Measurements from ENCODE around the gene SGK1. TPM values are rescaled to one million over a fixed set of nuclear protein-coding genes. Genes with fewer than 3 reads are reported as not detected.

The SGK1 gene
- total and polyA plus RNA-seq, 10 of the 15 experiments (the other 5 are each of a cell fraction or from before 2014, with no cell fraction given): 0.62 to 5.1 (median 2.9) TPM

DNA sequence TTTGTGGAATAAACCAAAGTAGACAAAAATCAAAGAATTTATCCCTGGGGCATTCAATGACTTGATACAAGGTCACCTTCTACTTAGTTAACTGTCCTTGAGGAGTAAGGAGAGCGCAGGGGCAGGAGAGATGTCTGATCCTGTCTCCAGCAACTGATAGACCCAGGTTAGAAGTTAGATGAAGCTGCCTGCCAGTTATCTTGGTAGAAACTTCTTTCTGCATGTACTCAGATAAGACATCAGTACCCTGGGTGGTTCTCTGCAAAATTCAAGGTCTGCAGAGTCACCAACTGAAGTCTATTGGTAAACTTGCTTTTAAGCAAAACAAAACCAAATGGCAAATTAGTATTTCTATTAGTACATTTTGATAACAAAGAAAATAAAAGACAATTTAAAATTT is 2.7 kb downstream of the SGK1 start:
- 74% methylated on average over 1 of the region's 1 CpG for WGBS (ENCODE audit: insufficient coverage, insufficient replicate concordance, low lambda C conversion rate, missing lambda C conversion rate)
- intact Hi-C loops (cut with micrococcal nuclease; ENCODE audit: unreplicated experiment): no loop called here

DNA sequence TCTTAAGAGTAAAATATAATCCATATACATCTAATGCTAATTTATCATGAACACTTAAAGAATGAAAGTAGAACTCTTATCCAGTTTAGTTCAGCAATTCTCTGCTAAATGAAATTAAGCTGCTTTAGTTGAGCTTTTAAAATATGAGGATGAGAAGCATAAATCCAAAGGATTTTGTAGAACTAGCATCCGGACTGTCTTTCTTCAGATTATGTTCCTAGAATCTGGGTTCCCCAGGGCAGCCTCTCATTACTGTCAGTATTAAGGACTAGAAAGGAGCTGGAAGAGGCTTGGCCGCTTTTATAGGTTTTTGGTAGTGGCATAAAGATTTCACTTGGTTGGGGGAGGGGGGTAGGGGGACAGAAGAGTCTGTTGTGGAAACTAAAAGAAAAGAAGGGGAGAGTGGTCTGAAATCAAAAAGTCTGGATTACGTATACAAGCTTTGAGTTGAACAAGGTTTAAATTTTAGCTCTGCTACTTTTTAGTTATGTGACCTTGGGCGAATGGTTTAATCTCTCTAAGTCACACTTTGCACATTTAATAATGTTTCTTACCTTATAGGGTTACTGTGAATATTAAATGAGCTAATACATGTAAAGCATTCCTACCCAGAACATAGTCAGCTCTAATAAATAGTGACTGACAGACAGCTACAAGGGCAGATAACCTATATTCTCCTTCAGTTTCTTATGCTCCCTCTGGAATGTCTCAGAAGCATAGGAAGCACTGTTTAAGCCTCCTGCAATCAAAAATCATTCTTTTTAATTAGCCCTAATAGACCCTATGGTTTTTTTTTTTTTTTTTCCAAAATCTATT is 3.7 kb downstream of the SGK1 start:
- no peaks in the 10 kb centered on the region for H3K79me2 ChIP-seq (ENCODE audit: control insufficient read depth, insufficient read depth, low read length)
- no peak for DNase-seq (ENCODE audit: low read depth, low spot score)
- no peak overlapping the region for H3K4me3 ChIP-seq
- ChIA-PET CTCF (interaction anchor here (1.1 to 1.2 kb wide), 2 partner anchors 12 to 25 kb away, joined by 3 to 5 read pairs; no protein-coding TSS in a partner anchor), SMC1A (ENCODE audit: uncharacterized antibody, unreplicated experiment) (interaction anchor here (0.7 to 1.5 kb wide), 3 partner anchors 11 to 326 kb away, joined by 3 to 4 read pairs (median 3); no protein-coding TSS in a partner anchor), POLR2A (interaction anchor here (0.6 to 0.9 kb wide), 3 partner anchors 32 to 59 kb away, joined by 3 read pairs; no protein-coding TSS in a partner anchor), RAD21 (ENCODE audit: unreplicated experiment) (interaction anchor here (0.5 to 0.8 kb wide), 4 partner anchors 9 to 1819 kb away, joined by 3 to 4 read pairs (median 3); no protein-coding TSS in a partner anchor)
- in situ Hi-C loops (cut with MboI) (no loop called here), intact Hi-C loops (cut with micrococcal nuclease; ENCODE audit: unreplicated experiment) (no loop called here)
- WGBS (ENCODE audit: insufficient coverage, insufficient replicate concordance, low lambda C conversion rate, missing lambda C conversion rate): 60% methylated on average over 4 of the region's 4 CpGs
- H3K27ac ChIP-seq (ENCODE audit: control insufficient read depth, insufficient read depth): no peak overlapping the region
- no peak overlapping the region for H3K9ac ChIP-seq (ENCODE audit: control insufficient read depth, insufficient read depth, low read length)
- no peak for FAIRE-seq
- H2AFZ ChIP-seq (ENCODE audit: control insufficient read depth, low read depth, low read length): no peak overlapping the region
- H3K27me3 ChIP-seq (replicated peaks in 1 of 2; ENCODE audit: control insufficient read depth in 2 of 2, insufficient read depth in 2 of 2, low read length in 1 of 2): peaks cover 4 to 13% of the 10 kb centered on the region in 2 experiments
- no peaks in the 10 kb centered on the region for H3K4me1 ChIP-seq (ENCODE audit: control insufficient read depth, insufficient read depth, low read length)
- H3K4me2 ChIP-seq (ENCODE audit: control insufficient read depth, insufficient read depth): no peak overlapping the region
- ATAC-seq: no peak
- BruUV-seq (replicated peaks): no TSS peak
- H4K20me1 ChIP-seq (ENCODE audit: control insufficient read depth, insufficient read depth): no peaks in the 10 kb centered on the region
- TF ChIP-seq IKZF2 (IDR thresholded peaks at IDR 0.05): no peak
- H3K36me3 ChIP-seq (ENCODE audit: control insufficient read depth in 2 of 2, insufficient read depth in 2 of 2, low read length in 1 of 2): no peaks in the 10 kb centered on the region
- 0 out of 3 replicates have a peak, but pooled peaks cover 1% of the 10 kb centered on the region for H3K9me3 ChIP-seq (replicated peaks; ENCODE audit: control insufficient read depth, insufficient read depth, low read length)

More for the DNA sequence above, 2.7 kb downstream of the SGK1 start:
- H3K36me3 ChIP-seq (ENCODE audit: control insufficient read depth in 2 of 2, insufficient read depth in 2 of 2, low read length in 1 of 2): no peaks in the 10 kb centered on the region
- H3K4me2 ChIP-seq (ENCODE audit: control insufficient read depth, insufficient read depth): no peak overlapping the region
- ChIA-PET RAD21 (ENCODE audit: unreplicated experiment) (interaction anchor here (0.6 kb wide), 1 partner anchor 1820 kb away, joined by 3 read pairs; no protein-coding TSS in a partner anchor), CTCF (interaction anchor here (0.6 kb wide), 1 partner anchor 68 kb away, joined by 3 read pairs; no protein-coding TSS in a partner anchor), POLR2A (interaction anchor here (0.6 kb wide), 1 partner anchor 58 kb away, joined by 3 read pairs; no protein-coding TSS in a partner anchor), SMC1A (ENCODE audit: uncharacterized antibody, unreplicated experiment) (interaction anchor here (2.1 kb wide), 1 partner anchor 9 kb away, joined by 5 read pairs; no protein-coding TSS in a partner anchor)
- H3K4me1 ChIP-seq (ENCODE audit: control insufficient read depth, insufficient read depth, low read length): no peaks in the 10 kb centered on the region
- no peak for TF ChIP-seq RUNX3 (IDR thresholded peaks at IDR 0.05; ENCODE audit: low read length)
- no peak for TF ChIP-seq TCF12 (IDR thresholded peaks at IDR 0.05; ENCODE audit: low read depth, low read length)
- no peak for TF ChIP-seq YY1 (IDR thresholded peaks at IDR 0.05; ENCODE audit: low read depth, low read length)
- no peak for TF ChIP-seq MXI1 (IDR thresholded peaks at IDR 0.05; ENCODE audit: low read depth, low read length)
- no peak for FAIRE-seq
- no TSS peak for BruUV-seq (replicated peaks)
- H3K4me3 ChIP-seq: no peak overlapping the region
- no peak overlapping the region for H2AFZ ChIP-seq (ENCODE audit: control insufficient read depth, low read depth, low read length)
- no peak overlapping the region for H3K9ac ChIP-seq (ENCODE audit: control insufficient read depth, insufficient read depth, low read length)
- H4K20me1 ChIP-seq (ENCODE audit: control insufficient read depth, insufficient read depth): no peaks in the 10 kb centered on the region
- DNase-seq (ENCODE audit: low read depth, low spot score): no peak
- in situ Hi-C loops (cut with MboI): no loop called here
- no peak for ATAC-seq
- no peak overlapping the region for H3K27ac ChIP-seq (ENCODE audit: control insufficient read depth, insufficient read depth)
- no peaks in the 10 kb centered on the region for H3K79me2 ChIP-seq (ENCODE audit: control insufficient read depth, insufficient read depth, low read length)
- peaks cover 5% of the 10 kb centered on the region; the same call in 1 of the 3 replicates for H3K9me3 ChIP-seq (replicated peaks; ENCODE audit: control insufficient read depth, insufficient read depth, low read length)
- peaks cover 4 to 13% of the 10 kb centered on the region in 2 experiments for H3K27me3 ChIP-seq (replicated peaks in 1 of 2; ENCODE audit: control insufficient read depth in 2 of 2, insufficient read depth in 2 of 2, low read length in 1 of 2)
